ENCODE measurements around the gene MARF1. TPM values are rescaled to one million over a fixed set of nuclear protein-coding genes. Genes with fewer than 3 reads are reported as not detected.
"Not testable (repeated sequence)": the region's sequence is repeated elsewhere in the genome, so short reads cannot be mapped to it uniquely, and the experiment has no call there.

MARF1 gene
- 24.1 TPM for polyA plus RNA-seq (2013, experiment 1 of 2)
- polyA plus RNA-seq (2013, experiment 2 of 2) = 22.6 TPM

- H3K4me3 ChIP-seq (ENCODE audit: extremely low read depth, insufficient read depth, low read length, poor library complexity, severe bottlenecking) = peak within 1 kb of the TSS; percentile 78
- 5% methylated on average over 20 to 30 of the region's 58 CpGs for whole genome bisulfite sequencing, 2 experiments (ENCODE audit: insufficient coverage in 2 of 2)
- peaks cover 13% of the 10 kb centered on the region for H3K4me1 ChIP-seq (ENCODE audit: control insufficient read depth, insufficient read depth, low read length, poor library complexity, severe bottlenecking)
- peaks cover 12% of the 10 kb centered on the region for H3K36me3 ChIP-seq (ENCODE audit: control insufficient read depth, insufficient read depth, low read length)
- H3K9me3 ChIP-seq (ENCODE audit: control insufficient read depth, low read length) = no peaks in the 10 kb centered on the region
- H3K27ac ChIP-seq (ENCODE audit: low read depth, low read length, severe bottlenecking) = peak within 1 kb of the TSS; percentile 97
Observed at GRCh38 chr16:15643048-15643945, at the start of gene MARF1. TSS of gene MARF1 (minus strand) at chr16:15643154. CDS start at chr16:15639233, 3,921 bp downstream.

GRCh38 chr16:15692508-15692907 lies 49.6 kb upstream of the MARF1 start:
- not testable (repeated sequence) for H3K4me3 ChIP-seq (ENCODE audit: extremely low read depth, insufficient read depth, low read length, poor library complexity, severe bottlenecking); H3K9me3 ChIP-seq (ENCODE audit: control insufficient read depth, low read length); H3K27ac ChIP-seq (ENCODE audit: low read depth, low read length, severe bottlenecking); H3K4me1 ChIP-seq (ENCODE audit: control insufficient read depth, insufficient read depth, low read length, poor library complexity, severe bottlenecking)
- WGBS, 2 experiments (ENCODE audit: insufficient coverage in 2 of 2) = 100% methylated on average over 1 of the region's 1 CpG
- peaks cover 97% of the 10 kb centered on the region for H3K36me3 ChIP-seq (ENCODE audit: control insufficient read depth, insufficient read depth, low read length)

GRCh38 chr16:15691046-15691445 lies 48.1 kb upstream of the MARF1 start:
- no peak overlapping the region for H3K4me3 ChIP-seq (ENCODE audit: extremely low read depth, insufficient read depth, low read length, poor library complexity, severe bottlenecking)
- no peak overlapping the region for H3K27ac ChIP-seq (ENCODE audit: low read depth, low read length, severe bottlenecking)
- 93 to 94% methylated on average over 9 to 10 of the region's 10 CpGs for WGBS, 2 experiments (ENCODE audit: insufficient coverage in 2 of 2)
- H3K4me1 ChIP-seq (ENCODE audit: control insufficient read depth, insufficient read depth, low read length, poor library complexity, severe bottlenecking) = no peaks in the 10 kb centered on the region
- H3K9me3 ChIP-seq (ENCODE audit: control insufficient read depth, low read length) = no peaks in the 10 kb centered on the region
- H3K36me3 ChIP-seq (ENCODE audit: control insufficient read depth, insufficient read depth, low read length) = peaks cover 96% of the 10 kb centered on the region

- no peak overlapping the region for H3K4me3 ChIP-seq (ENCODE audit: extremely low read depth, insufficient read depth, low read length, poor library complexity, severe bottlenecking)
- WGBS, 2 experiments (ENCODE audit: insufficient coverage in 2 of 2) = 83% methylated on average over 1 of the region's 3 CpGs; no CpG with 5 or more reads in 1 of the 2 experiments
- no peak overlapping the region for H3K27ac ChIP-seq (ENCODE audit: low read depth, low read length, severe bottlenecking)
- peaks cover 96% of the 10 kb centered on the region for H3K36me3 ChIP-seq (ENCODE audit: control insufficient read depth, insufficient read depth, low read length)
- no peaks in the 10 kb centered on the region for H3K9me3 ChIP-seq (ENCODE audit: control insufficient read depth, low read length)
- H3K4me1 ChIP-seq (ENCODE audit: control insufficient read depth, insufficient read depth, low read length, poor library complexity, severe bottlenecking) = no peaks in the 10 kb centered on the region
Observed at GRCh38 chr16:15690296-15690695, 47.3 kb upstream of the MARF1 start.

- no peaks in the 10 kb centered on the region for H3K4me1 ChIP-seq (ENCODE audit: control insufficient read depth, insufficient read depth, low read length, poor library complexity, severe bottlenecking)
- no peak overlapping the region for H3K4me3 ChIP-seq (ENCODE audit: extremely low read depth, insufficient read depth, low read length, poor library complexity, severe bottlenecking)
- H3K9me3 ChIP-seq (ENCODE audit: control insufficient read depth, low read length) = no peaks in the 10 kb centered on the region
- peaks cover 96% of the 10 kb centered on the region for H3K36me3 ChIP-seq (ENCODE audit: control insufficient read depth, insufficient read depth, low read length)
- WGBS, 2 experiments (ENCODE audit: insufficient coverage in 2 of 2) = 100% methylated on average over 2 of the region's 3 CpGs
- no peak overlapping the region for H3K27ac ChIP-seq (ENCODE audit: low read depth, low read length, severe bottlenecking)
Observed at GRCh38 chr16:15689290-15689689, 46.3 kb upstream of the MARF1 start.

GRCh38 chr16:15686287-15686686 lies 43.3 kb upstream of the MARF1 start:
- Histone ChIP-seq H3K27ac (ENCODE audit: low read depth, low read length, severe bottlenecking) (no peak overlapping the region), H3K4me1 (ENCODE audit: control insufficient read depth, insufficient read depth, low read length, poor library complexity, severe bottlenecking) (no peaks in the 10 kb centered on the region), H3K9me3 (ENCODE audit: control insufficient read depth, low read length) (no peaks in the 10 kb centered on the region), H3K4me3 (ENCODE audit: extremely low read depth, insufficient read depth, low read length, poor library complexity, severe bottlenecking) (no peak overlapping the region), H3K36me3 (ENCODE audit: control insufficient read depth, insufficient read depth, low read length) (peaks cover 90% of the 10 kb centered on the region)
- WGBS, 2 experiments (ENCODE audit: insufficient coverage in 2 of 2) = 88 to 100% methylated on average over 1 to 2 of the region's 2 CpGs

GRCh38 chr16:15682105-15682570 lies 39.2 kb upstream of the MARF1 start:
- H3K9me3 ChIP-seq (ENCODE audit: control insufficient read depth, low read length) = no peaks in the 10 kb centered on the region
- H3K36me3 ChIP-seq (ENCODE audit: control insufficient read depth, insufficient read depth, low read length) = peaks cover 86% of the 10 kb centered on the region
- H3K27ac ChIP-seq (ENCODE audit: low read depth, low read length, severe bottlenecking) = peak overlapping the region; percentile 33
- H3K4me1 ChIP-seq (ENCODE audit: control insufficient read depth, insufficient read depth, low read length, poor library complexity, severe bottlenecking) = no peaks in the 10 kb centered on the region
- no peak overlapping the region for H3K4me3 ChIP-seq (ENCODE audit: extremely low read depth, insufficient read depth, low read length, poor library complexity, severe bottlenecking)
- WGBS, 2 experiments (ENCODE audit: insufficient coverage in 2 of 2) = 20% methylated on average over 1 of the region's 7 CpGs; no CpG with 5 or more reads in 1 of the 2 experiments

- Histone ChIP-seq H3K36me3 (ENCODE audit: control insufficient read depth, insufficient read depth, low read length) (peaks cover 69% of the 10 kb centered on the region), H3K9me3 (ENCODE audit: control insufficient read depth, low read length) (no peaks in the 10 kb centered on the region)
- 98% methylated on average over 5 of the region's 5 CpGs for WGBS, 2 experiments (ENCODE audit: insufficient coverage in 2 of 2)
Observed at GRCh38 chr16:15677447-15677846, 34.5 kb upstream of the MARF1 start.

GRCh38 chr16:15676506-15676905 lies 33.6 kb upstream of the MARF1 start:
- H3K4me1 ChIP-seq (ENCODE audit: control insufficient read depth, insufficient read depth, low read length, poor library complexity, severe bottlenecking) = peaks cover 9% of the 10 kb centered on the region
- H3K4me3 ChIP-seq (ENCODE audit: extremely low read depth, insufficient read depth, low read length, poor library complexity, severe bottlenecking) = no peak overlapping the region
- H3K9me3 ChIP-seq (ENCODE audit: control insufficient read depth, low read length) = no peaks in the 10 kb centered on the region
- 85 to 92% methylated on average over 8 to 10 of the region's 10 CpGs for WGBS, 2 experiments (ENCODE audit: insufficient coverage in 2 of 2)
- peaks cover 67% of the 10 kb centered on the region for H3K36me3 ChIP-seq (ENCODE audit: control insufficient read depth, insufficient read depth, low read length)
- no peak overlapping the region for H3K27ac ChIP-seq (ENCODE audit: low read depth, low read length, severe bottlenecking)

More at GRCh38 chr16:15677447-15677846, 34.5 kb upstream of the MARF1 start:
- Histone ChIP-seq H3K4me1 (ENCODE audit: control insufficient read depth, insufficient read depth, low read length, poor library complexity, severe bottlenecking) (peaks cover 6% of the 10 kb centered on the region), H3K4me3 (ENCODE audit: extremely low read depth, insufficient read depth, low read length, poor library complexity, severe bottlenecking) (no peak overlapping the region), H3K27ac (ENCODE audit: low read depth, low read length, severe bottlenecking) (no peak overlapping the region)

GRCh38 chr16:15674571-15674970 lies 31.6 kb upstream of the MARF1 start:
- WGBS, 2 experiments (ENCODE audit: insufficient coverage in 2 of 2) = 98% methylated on average over 5 to 7 of the region's 7 CpGs
- H3K9me3 ChIP-seq (ENCODE audit: control insufficient read depth, low read length) = no peaks in the 10 kb centered on the region
- peaks cover 9% of the 10 kb centered on the region for H3K4me1 ChIP-seq (ENCODE audit: control insufficient read depth, insufficient read depth, low read length, poor library complexity, severe bottlenecking)
- peaks cover 72% of the 10 kb centered on the region for H3K36me3 ChIP-seq (ENCODE audit: control insufficient read depth, insufficient read depth, low read length)
- H3K27ac ChIP-seq (ENCODE audit: low read depth, low read length, severe bottlenecking) = no peak overlapping the region
- no peak overlapping the region for H3K4me3 ChIP-seq (ENCODE audit: extremely low read depth, insufficient read depth, low read length, poor library complexity, severe bottlenecking)
